ENCODE results near the gene ALDH1L2. TPM values are rescaled to one million over a fixed set of nuclear protein-coding genes. Genes with fewer than 3 reads are reported as not detected.

ALDH1L2 gene
- total RNA-seq, 1 experiment from 2014 or later = 7.7 TPM

- TF ChIP-seq ARID4B (CRISPR knock-in tag; IDR thresholded peaks at IDR 0.05; ENCODE audit: borderline replicate concordance) (peak; percentile 82), NR2C2 (CRISPR knock-in tag; IDR thresholded peaks at IDR 0.05) (no peak), NFE2L1 (CRISPR knock-in tag; IDR thresholded peaks at IDR 0.05) (0 out of 2 replicates have a peak, but pooled peaks have one; percentile 28), ETV6 (CRISPR knock-in tag; IDR thresholded peaks at IDR 0.05) (0 out of 2 replicates have a peak, but pooled peaks have one; percentile 42), FOXP1 (CRISPR knock-in tag; IDR thresholded peaks at IDR 0.05; ENCODE audit: borderline replicate concordance) (peak; percentile 87; the same call in 1 of the 2 replicates), ELF4 (CRISPR knock-in tag; IDR thresholded peaks at IDR 0.05; ENCODE audit: low read depth) (no peak), USF1 (CRISPR knock-in tag; IDR thresholded peaks at IDR 0.05) (no peak)
These were observed 98.0 kb downstream of the ALDH1L2 start, which contains the start of gene NOPCHAP1 (continued) for GRCh38 chr12:104986022-104986941.

- H3K4me3 Mint-ChIP-seq = peak overlapping the region; percentile 75
- CTCF ChIA-PET = interaction anchor here (1.6 to 1.7 kb wide), 2 partner anchors 68 to 195 kb away, joined by 5 to 6 read pairs; no protein-coding TSS in a partner anchor
- H3K4me1 Mint-ChIP-seq = peaks cover 19% of the 10 kb centered on the region
- H3K9me3 Mint-ChIP-seq = no peaks in the 10 kb centered on the region
- POLR2A ChIA-PET = no interaction called here
- H3K36me3 Mint-ChIP-seq = peaks cover 18% of the 10 kb centered on the region
- no peak overlapping the region for H3K27ac Mint-ChIP-seq
- DNase-seq (ENCODE audit: low spot score) = no peak
- peaks cover 3% of the 10 kb centered on the region for H3K27me3 Mint-ChIP-seq (ENCODE audit: low read depth)
- ATAC-seq = no peak
- no peak for TF ChIP-seq ZBTB43 (CRISPR knock-in tag; IDR thresholded peaks at IDR 0.05)
- no peak for TF ChIP-seq TP53 (CRISPR knock-in tag; IDR thresholded peaks at IDR 0.05)
- no peak for TF ChIP-seq ZNF512 (CRISPR knock-in tag; IDR thresholded peaks at IDR 0.05; ENCODE audit: borderline replicate concordance)
- TF ChIP-seq E2F4 (CRISPR knock-in tag; IDR thresholded peaks at IDR 0.05; ENCODE audit: borderline replicate concordance, low read depth) = no peak
- TF ChIP-seq ZMAT4 (CRISPR knock-in tag; IDR thresholded peaks at IDR 0.05) = no peak
- TF ChIP-seq PREB (CRISPR knock-in tag; IDR thresholded peaks at IDR 0.05; ENCODE audit: borderline replicate concordance) = no peak
- no peak for TF ChIP-seq GTF2I (CRISPR knock-in tag; conservative IDR thresholded peaks at IDR 0.05)
- no peak for TF ChIP-seq CDX4 (CRISPR knock-in tag; IDR thresholded peaks at IDR 0.05; ENCODE audit: borderline replicate concordance)
- no peak for TF ChIP-seq ATF6 (CRISPR knock-in tag; IDR thresholded peaks at IDR 0.05)
- no peak for TF ChIP-seq ZNF232 (CRISPR knock-in tag; IDR thresholded peaks at IDR 0.05)
- TF ChIP-seq ZNF416 (CRISPR knock-in tag; IDR thresholded peaks at IDR 0.05) = no peak
- TF ChIP-seq RORB (CRISPR knock-in tag; IDR thresholded peaks at IDR 0.05) = no peak
- TF ChIP-seq CREM (CRISPR knock-in tag; IDR thresholded peaks at IDR 0.05) = no peak
These were observed 99.1 kb downstream of the ALDH1L2 start for GRCh38 chr12:104985206-104985605.

All from WTC11 (cell line).